GM12801 (cell line): ENCODE results near the gene HTT.

Source experiments
- TF ChIP-seq, protein P1 (sequence below): IDR thresholded peaks from one replicate; pipeline ENCODE4 v1.5.1; 2011; ENCODE audit warnings: control low read depth; ENCODE audit not compliant: insufficient read length; ENCODE audit errors: extremely low read depth

The HTT gene

DNA sequence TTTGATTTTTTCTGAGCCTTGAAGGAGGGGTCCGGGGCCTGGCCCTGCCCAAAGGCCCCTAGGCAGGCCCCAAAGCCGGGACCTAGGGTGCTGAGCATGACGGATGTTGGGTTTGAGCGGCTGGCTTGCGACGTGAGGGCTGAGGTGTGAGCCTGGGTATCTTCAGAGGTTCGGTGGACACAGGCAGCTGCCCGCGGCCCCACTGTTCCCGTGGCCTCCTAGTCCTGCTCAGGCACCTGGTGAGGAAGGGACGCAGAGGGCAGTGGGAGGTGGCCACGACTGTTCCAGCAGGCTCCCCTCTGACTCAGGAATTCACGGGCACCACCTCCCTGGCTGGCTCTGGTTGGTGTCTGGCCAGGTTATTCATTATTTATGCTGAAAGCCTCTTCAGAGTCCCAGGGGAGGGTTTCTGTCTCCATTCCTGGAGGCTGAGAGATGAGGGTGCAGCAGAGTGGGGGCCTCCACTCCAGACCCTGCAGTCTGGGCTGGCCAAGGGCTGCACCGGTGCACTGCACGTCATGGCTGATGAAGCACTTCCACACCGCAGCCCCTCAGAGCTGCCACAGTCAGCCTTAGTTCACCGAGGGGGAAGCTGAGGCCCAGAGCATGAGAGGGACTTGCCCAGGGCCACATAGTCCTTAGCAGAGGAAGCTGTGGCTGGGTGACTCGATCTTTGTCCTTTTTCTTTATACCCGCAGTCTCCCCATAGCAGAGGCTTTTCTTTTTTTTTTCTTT, 176.6 kb downstream of the HTT start:
- TF ChIP-seq, protein P1, sequence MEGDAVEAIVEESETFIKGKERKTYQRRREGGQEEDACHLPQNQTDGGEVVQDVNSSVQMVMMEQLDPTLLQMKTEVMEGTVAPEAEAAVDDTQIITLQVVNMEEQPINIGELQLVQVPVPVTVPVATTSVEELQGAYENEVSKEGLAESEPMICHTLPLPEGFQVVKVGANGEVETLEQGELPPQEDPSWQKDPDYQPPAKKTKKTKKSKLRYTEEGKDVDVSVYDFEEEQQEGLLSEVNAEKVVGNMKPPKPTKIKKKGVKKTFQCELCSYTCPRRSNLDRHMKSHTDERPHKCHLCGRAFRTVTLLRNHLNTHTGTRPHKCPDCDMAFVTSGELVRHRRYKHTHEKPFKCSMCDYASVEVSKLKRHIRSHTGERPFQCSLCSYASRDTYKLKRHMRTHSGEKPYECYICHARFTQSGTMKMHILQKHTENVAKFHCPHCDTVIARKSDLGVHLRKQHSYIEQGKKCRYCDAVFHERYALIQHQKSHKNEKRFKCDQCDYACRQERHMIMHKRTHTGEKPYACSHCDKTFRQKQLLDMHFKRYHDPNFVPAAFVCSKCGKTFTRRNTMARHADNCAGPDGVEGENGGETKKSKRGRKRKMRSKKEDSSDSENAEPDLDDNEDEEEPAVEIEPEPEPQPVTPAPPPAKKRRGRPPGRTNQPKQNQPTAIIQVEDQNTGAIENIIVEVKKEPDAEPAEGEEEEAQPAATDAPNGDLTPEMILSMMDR: no peak

DNA sequence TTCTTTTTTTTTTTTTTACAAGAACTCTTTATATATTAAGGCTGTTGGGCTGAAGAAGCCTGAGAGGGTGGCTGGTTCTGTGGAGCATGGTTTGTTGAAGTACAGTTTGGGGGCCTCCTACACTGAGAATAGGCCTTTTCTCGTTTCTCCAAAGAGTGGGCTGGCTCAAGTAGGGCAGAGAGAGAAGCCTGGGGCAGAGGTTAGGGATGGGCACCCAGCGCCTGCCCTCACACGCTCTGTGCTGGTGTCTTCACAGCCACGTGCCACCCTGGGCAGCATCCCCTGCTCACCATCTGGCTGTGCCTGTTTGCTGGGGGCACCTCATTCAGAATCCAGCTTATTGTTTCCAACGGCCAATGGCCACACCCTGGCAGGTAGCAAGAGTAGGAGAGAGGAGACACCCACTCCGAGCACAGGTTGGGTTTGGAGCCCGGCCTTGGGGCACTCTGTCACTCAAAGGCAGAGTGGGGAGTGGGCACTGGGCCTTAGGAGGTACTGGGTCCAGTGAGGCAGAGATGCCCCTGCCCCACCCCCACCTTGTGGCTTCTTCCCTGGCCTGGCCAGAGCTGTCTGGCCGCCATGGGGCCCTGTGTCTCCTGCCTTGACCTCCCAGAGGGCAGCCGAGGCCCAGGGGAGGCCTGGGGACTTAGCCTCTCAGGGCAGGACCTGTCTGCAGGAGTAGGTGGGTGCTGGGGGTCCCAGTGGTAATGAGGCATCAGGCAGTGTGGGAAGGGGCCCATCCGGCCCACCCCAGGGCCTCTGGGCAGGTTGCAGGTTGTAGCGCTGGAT, 177.4 kb downstream of the HTT start:
- TF ChIP-seq, protein P1: no peak

DNA sequence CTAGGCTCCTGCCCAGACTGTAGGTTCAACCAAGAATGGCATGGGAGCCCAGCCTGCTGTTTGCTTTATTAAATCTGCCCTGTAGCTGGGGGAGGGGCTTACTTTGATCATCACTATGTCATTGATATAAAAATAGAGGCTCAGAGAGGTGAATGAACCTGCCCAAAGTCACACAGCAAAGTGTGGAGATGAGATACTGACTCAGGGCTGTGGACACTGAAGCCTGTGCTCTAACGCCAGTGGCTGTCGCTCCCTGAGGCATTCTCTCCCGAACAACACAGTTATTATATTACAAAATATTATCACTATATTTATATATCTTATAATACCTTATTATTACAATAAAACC, 178.0 kb downstream of the HTT start:
- TF ChIP-seq, protein P1: no peak

DNA sequence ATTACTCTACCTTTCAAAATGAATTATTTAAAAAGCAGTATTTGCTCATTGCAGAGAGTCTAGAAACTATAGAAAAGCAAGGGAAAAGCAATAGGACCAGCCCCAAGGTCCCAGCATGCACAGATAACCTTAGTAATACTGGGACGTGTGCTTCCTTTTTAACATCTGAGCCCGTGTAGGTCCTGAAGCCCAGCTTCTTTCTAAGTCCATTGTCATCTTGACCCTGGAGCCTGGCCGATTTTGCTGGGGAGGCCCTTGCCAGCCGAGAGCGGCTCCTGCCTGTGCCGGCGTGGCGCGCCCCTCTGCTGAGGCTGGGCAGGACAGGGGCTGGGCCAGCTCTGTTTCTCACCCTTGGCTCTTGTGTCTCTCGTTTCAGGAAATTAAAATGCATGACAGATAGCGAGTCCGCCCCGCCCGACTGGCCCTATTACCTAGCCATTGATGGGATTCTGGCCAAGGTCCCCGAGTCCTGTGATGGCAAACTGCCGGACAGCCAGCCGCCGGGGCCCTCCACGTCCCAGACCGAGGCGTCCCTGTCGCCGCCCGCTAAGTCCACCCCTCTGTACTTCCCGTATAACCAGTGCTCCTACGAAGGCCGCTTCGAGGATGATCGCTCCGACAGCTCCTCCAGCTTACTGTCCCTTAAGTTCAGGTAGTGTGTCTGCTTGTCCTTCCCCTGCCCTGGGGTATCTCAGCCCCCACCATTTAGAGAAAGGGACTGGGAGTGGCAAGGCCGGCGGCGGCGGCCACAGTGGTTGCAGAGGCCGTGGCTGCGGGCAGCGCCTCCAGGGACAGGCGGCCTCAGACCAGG, 178.6 kb downstream of the HTT start:
- TF ChIP-seq, protein P1: no peak

DNA sequence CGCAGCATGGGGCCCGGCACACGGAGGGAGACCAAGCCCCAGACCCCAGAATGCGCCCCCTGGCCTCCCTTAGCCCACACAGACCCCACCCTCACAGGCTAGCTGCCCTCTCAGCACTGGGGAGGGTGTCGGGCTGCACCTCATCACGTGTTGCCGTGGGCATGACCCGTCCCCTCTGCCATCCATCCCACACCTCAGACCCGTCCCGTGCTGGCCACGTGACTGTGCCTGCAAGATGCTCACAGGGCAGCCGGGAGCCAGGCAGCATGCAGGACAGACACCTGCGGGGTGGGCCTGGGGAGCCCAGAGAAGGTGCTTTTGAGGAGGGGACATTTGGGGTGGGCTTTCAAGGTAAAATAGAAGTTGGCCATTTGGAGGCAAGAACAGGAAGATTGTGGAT, 179.3 kb downstream of the HTT start:
- TF ChIP-seq, protein P1: no peak

DNA sequence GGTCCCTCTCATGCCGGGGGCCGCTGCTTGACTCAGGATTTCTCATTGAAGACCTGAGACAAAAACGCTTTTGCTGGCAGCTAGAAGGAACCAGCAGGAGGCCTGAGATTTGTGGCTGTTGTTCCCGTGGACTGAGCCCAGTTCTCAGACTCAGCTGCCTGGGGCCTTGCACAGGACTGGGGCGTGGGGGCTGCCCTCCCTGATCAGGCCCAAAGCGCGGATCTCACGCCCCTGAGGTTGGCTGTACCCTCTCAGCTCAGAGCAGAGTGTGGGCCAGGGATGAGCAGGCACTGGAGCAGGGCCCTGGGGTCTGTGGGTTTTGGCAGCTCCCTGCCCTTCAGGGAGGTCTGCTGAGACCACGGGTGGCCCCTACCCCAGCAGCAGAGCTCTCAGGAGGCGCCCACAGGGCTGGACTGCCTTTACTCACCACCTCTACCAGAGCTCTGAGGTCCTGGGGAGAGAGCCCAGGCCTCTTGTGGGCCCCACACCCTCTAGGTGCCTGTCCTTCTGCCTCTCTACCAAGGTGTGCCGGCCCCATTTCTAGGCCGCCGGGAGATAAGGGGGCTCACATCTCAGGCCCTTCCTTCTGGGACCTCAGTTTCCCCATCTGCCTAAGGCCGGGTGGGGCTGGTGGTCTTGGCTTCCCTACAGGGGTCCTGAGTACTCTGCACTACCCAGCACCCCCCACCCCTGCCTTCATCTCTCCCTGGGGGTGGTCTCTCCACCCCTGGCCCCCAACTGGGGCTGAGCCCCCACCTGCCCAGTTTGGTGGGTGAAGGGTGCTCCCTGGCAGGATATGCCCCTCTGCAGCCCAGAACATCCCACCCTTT, 180.0 kb downstream of the HTT start:
- TF ChIP-seq, protein P1: no peak
